Osteoblast (primary cell): ENCODE measurements around the gene TMEM247. TPM values are rescaled to one million over a fixed set of nuclear protein-coding genes. Genes with fewer than 3 reads are reported as not detected.

Source experiments
- DNase-seq: peaks from one replicate; pipeline ENCODE4 v3.0.0; 2011; ENCODE audit warnings: low spot score, mixed read lengths; ENCODE audit not compliant: insufficient read length; ENCODE audit errors: missing footprints
- H2AFZ ChIP-seq: 2 replicates; pipeline ENCODE4 v1.6.0; 2011; ENCODE audit warnings: mild to moderate bottlenecking, low read length
- H3K27ac ChIP-seq: 2 replicates; pipeline ENCODE4 v1.5.1; 2011; ENCODE audit warnings: mild to moderate bottlenecking, low read depth, low read length, moderate library complexity
- H3K27me3 ChIP-seq: 2 replicates; pipeline ENCODE4 v1.6.0; 2012; ENCODE audit warnings: mild to moderate bottlenecking, control low read depth, inconsistent platforms, low read length, moderate library complexity; ENCODE audit not compliant: insufficient read depth
- H3K36me3 ChIP-seq: 2 replicates; pipeline ENCODE4 v1.5.1; 2011; ENCODE audit warnings: mild to moderate bottlenecking, low read length, control low read depth, moderate library complexity; ENCODE audit not compliant: insufficient read depth
- H3K4me1 ChIP-seq: 2 replicates; pipeline ENCODE4 v1.5.1; 2011; ENCODE audit warnings: mild to moderate bottlenecking, low read length, control low read depth, moderate library complexity; ENCODE audit not compliant: insufficient read depth
- H3K4me2 ChIP-seq: 2 replicates; pipeline ENCODE4 v1.6.0; 2011; ENCODE audit warnings: mild to moderate bottlenecking, low read length; ENCODE audit not compliant: insufficient read depth
- H3K4me3 ChIP-seq: fragments of 200-600 bp; sonication (generic); 3 replicates; pipeline ENCODE4 v1.5.1; 2012; ENCODE audit warnings: mild to moderate bottlenecking, low read length, inconsistent platforms; ENCODE audit not compliant: insufficient read depth
- H3K79me2 ChIP-seq: 2 replicates; pipeline ENCODE4 v1.6.0; 2012; ENCODE audit warnings: mild to moderate bottlenecking, low read length, control low read depth, inconsistent platforms; ENCODE audit not compliant: insufficient read depth
- H3K9me3 ChIP-seq: 2 replicates; pipeline ENCODE4 v1.5.1; 2011; ENCODE audit warnings: low read depth, low read length, control low read depth
- H4K20me1 ChIP-seq: 2 replicates; pipeline ENCODE4 v1.6.0; 2012; ENCODE audit warnings: mild to moderate bottlenecking, low read length, control low read depth; ENCODE audit not compliant: insufficient read depth
- total RNA-seq: library from RNA; depleted of rRNA; stranded (reverse); fragments of >200 nt; gene quantifications from 2 replicates; pipeline ENCODE4 v1.2.3, GENCODE V29; 2012
- TF ChIP-seq, protein P1 (sequence below): IDR thresholded peaks from 2 replicates; pipeline ENCODE4 v1.5.1; 2011; ENCODE audit warnings: mild to moderate bottlenecking, low read depth, low read length, moderate library complexity; ENCODE audit errors: extremely low read depth

TMEM247 gene
- total RNA-seq, result not detected in 2 replicates

DNA sequence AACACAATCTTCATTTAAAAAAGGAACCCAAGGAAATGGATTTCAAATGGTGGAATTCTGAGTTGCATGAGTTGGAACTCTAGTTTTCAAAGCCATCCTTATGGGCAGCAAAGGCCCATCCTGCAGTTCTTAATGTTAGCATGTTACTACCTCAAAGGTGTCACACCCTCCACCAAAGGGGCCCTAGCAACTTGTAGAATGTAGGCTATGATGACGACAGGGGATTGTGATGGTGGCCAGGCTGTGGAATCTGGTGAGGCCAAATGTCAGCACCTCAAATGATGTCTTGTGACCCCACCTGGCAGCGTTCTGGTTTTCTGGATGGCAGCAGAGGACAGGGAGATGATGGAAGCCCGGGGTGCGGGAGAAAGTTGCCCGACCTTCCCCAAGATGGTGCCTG lies at the start of gene TMEM247:
Gene TMEM247, plus strand, starts transcription at position 301 of the 400 bp plus-strand sequence.
- Histone ChIP-seq H2AFZ (no peak within 1 kb of the TSS), H3K27me3 (no peaks in the 10 kb centered on the region), H3K4me2 (no peak within 1 kb of the TSS), H3K4me3 (no peak within 1 kb of the TSS), H3K36me3 (no peaks in the 10 kb centered on the region), H4K20me1 (no peaks in the 10 kb centered on the region), H3K9me3 (no peaks in the 10 kb centered on the region), H3K4me1 (peaks cover 15% of the 10 kb centered on the region), H3K27ac (no peak within 1 kb of the TSS), H3K79me2 (no peaks in the 10 kb centered on the region)
- no peak for DNase-seq
- TF ChIP-seq, protein P1, sequence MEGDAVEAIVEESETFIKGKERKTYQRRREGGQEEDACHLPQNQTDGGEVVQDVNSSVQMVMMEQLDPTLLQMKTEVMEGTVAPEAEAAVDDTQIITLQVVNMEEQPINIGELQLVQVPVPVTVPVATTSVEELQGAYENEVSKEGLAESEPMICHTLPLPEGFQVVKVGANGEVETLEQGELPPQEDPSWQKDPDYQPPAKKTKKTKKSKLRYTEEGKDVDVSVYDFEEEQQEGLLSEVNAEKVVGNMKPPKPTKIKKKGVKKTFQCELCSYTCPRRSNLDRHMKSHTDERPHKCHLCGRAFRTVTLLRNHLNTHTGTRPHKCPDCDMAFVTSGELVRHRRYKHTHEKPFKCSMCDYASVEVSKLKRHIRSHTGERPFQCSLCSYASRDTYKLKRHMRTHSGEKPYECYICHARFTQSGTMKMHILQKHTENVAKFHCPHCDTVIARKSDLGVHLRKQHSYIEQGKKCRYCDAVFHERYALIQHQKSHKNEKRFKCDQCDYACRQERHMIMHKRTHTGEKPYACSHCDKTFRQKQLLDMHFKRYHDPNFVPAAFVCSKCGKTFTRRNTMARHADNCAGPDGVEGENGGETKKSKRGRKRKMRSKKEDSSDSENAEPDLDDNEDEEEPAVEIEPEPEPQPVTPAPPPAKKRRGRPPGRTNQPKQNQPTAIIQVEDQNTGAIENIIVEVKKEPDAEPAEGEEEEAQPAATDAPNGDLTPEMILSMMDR, result no peak

DNA sequence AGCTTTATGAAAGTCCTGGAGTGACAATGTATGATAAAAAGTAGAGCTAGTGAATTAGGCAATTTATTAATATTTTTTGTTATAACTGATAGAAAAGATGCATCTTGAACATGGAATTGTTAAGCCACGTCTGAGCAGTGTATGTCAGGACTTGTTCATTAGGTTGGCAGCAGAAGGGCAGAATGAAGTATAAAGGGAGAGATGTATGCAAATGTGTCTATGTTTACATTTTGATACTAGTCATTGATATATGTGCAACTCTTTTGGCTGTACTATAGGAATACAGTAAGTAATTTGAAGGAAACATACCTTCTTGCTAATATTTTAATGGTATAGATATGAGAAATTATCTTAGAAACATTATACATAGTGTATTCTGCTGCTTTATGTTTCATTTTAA lies 49.0 kb upstream of the TMEM247 start:
- no peak overlapping the region for H3K4me3 ChIP-seq
- no peak overlapping the region for H3K4me2 ChIP-seq
- H3K9me3 ChIP-seq, result no peaks in the 10 kb centered on the region
- no peak overlapping the region for H3K27ac ChIP-seq
- H4K20me1 ChIP-seq, result no peaks in the 10 kb centered on the region
- TF ChIP-seq, protein P1, result no peak
- no peak overlapping the region for H2AFZ ChIP-seq
- no peaks in the 10 kb centered on the region for H3K27me3 ChIP-seq
- no peak for DNase-seq
- H3K79me2 ChIP-seq, result no peaks in the 10 kb centered on the region
- peaks cover 9% of the 10 kb centered on the region for H3K4me1 ChIP-seq
- no peaks in the 10 kb centered on the region for H3K36me3 ChIP-seq

DNA sequence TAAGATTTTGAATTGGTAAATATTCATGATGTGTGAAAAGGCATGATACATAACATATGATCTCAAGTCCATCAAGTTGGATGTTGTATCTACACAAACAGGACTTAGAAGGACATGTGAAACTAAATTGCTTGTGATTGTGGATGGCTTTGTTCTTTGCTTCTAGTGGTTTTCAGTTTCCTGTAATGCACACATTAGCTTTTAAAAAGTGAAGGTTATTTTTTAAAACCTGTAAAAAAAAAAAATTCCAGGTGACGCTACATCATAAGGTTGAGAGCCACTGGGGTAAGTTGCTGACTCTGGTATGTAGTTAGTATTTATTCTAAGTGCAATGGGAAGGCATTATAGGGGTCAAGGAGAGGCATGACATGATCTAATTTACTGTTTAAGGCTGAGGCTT lies 48.4 kb upstream of the TMEM247 start:
- Histone ChIP-seq H3K79me2 (no peaks in the 10 kb centered on the region), H3K27me3 (no peaks in the 10 kb centered on the region)

DNA sequence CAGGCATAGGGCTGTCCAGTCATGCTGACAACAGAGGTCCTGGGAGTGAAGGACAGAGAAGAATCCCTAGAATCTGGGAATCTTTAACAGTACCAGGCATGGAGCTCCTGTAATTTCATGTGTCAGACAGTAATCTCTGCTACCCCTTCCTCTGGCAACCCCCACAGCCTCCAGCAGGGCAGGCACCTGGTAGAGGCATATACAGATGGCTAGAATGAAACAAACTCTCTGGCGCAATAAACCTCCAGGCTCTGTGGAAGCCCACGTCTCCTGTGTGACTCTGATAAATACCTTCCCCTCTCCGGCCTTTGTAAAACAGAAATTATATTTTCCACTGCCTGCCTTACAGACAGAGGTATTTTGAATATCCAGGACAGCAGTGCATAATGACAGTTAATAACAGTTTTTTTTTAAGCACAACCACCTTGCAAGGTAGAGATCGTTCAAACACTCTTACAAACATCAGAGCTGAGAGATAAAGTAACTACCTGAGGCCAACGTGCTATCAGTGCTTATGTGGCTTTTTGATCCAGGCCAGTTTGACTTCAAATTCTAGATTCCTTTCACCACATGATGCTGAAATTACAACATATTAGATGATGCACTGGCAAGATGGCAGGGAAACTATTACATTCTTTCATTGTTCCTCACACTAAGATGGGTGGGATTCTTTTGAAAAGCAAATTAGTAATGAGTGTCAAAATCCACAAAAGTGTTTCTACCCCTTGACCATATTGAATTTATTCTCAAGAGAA lies 47.7 kb upstream of the TMEM247 start:
- peak overlapping the region; percentile 5 for H3K27ac ChIP-seq
- DNase-seq, result no peak
- no peak overlapping the region for H3K4me3 ChIP-seq
- H4K20me1 ChIP-seq, result no peaks in the 10 kb centered on the region
- TF ChIP-seq, protein P1, result no peak
- no peaks in the 10 kb centered on the region for H3K36me3 ChIP-seq
- H3K79me2 ChIP-seq, result no peaks in the 10 kb centered on the region
- H3K4me1 ChIP-seq, result peaks cover 13% of the 10 kb centered on the region
- no peak overlapping the region for H3K4me2 ChIP-seq
- no peaks in the 10 kb centered on the region for H3K27me3 ChIP-seq
- peak overlapping the region; percentile 19 for H2AFZ ChIP-seq
- H3K9me3 ChIP-seq, result no peaks in the 10 kb centered on the region

More for the DNA sequence above, 48.4 kb upstream of the TMEM247 start:
- Histone ChIP-seq H3K27ac (peak overlapping the region; percentile 5), H3K4me2 (no peak overlapping the region), H3K4me1 (peaks cover 13% of the 10 kb centered on the region), H4K20me1 (no peaks in the 10 kb centered on the region), H3K9me3 (no peaks in the 10 kb centered on the region), H2AFZ (no peak overlapping the region), H3K4me3 (no peak overlapping the region), H3K36me3 (no peaks in the 10 kb centered on the region)
- DNase-seq, result no peak
- TF ChIP-seq, protein P1, result no peak
